ENCODE results near the gene SNCG. TPM values are rescaled to one million over a fixed set of nuclear protein-coding genes. Genes with fewer than 3 reads are reported as not detected.
"Not testable (repeated sequence)": the region's sequence is repeated elsewhere in the genome, so short reads cannot be mapped to it uniquely, and the experiment has no call there.

Gene SNCG
- total RNA-seq, 1 experiment from 2014 or later = 26.7 TPM

- H3K36me3 ChIP-seq (replicated peaks; ENCODE audit: control insufficient read depth, insufficient read depth, low read length); DNase-seq; H3K27me3 ChIP-seq (ENCODE audit: control insufficient read depth, insufficient read depth, low read length); H3K4me3 ChIP-seq (ENCODE audit: insufficient read depth, low read depth, low read length): not testable (repeated sequence)
These were observed 48.7 kb downstream of the SNCG start for GRCh38 chr10:87007124-87007523.

- H3K27me3 ChIP-seq (ENCODE audit: control insufficient read depth, insufficient read depth, low read length); H3K36me3 ChIP-seq (replicated peaks; ENCODE audit: control insufficient read depth, insufficient read depth, low read length); H3K4me3 ChIP-seq (ENCODE audit: insufficient read depth, low read depth, low read length); DNase-seq: not testable (repeated sequence)
These were observed 49.3 kb downstream of the SNCG start for GRCh38 chr10:87007674-87008073.

GRCh38 chr10:87008303-87008702, 49.9 kb downstream of the SNCG start:
- H3K27me3 ChIP-seq (ENCODE audit: control insufficient read depth, insufficient read depth, low read length); DNase-seq; H3K4me3 ChIP-seq (ENCODE audit: insufficient read depth, low read depth, low read length); H3K36me3 ChIP-seq (replicated peaks; ENCODE audit: control insufficient read depth, insufficient read depth, low read length): not testable (repeated sequence)

DNA sequence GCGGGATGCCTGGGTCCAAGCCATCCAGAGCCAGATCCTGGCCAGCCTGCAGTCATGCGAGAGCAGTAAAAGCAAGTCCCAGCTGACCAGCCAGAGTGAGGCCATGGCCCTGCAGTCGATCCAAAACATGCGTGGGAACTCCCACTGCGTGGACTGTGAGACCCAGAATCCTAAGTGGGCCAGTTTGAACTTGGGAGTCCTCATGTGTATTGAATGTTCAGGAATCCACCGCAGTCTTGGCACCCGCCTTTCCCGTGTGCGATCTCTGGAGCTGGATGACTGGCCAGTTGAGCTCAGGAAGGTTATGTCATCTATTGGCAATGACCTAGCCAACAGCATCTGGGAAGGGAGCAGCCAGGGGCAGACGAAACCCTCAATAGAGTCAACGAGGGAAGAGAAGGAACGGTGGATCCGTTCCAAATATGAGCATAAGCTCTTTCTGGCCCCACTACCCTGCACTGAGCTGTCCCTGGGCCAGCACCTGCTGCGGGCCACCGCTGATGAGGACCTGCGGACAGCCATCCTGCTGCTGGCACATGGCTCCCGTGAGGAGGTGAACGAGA, 50.8 kb downstream of the SNCG start:
- not testable (repeated sequence) for H3K4me3 ChIP-seq (ENCODE audit: insufficient read depth, low read depth, low read length); H3K27me3 ChIP-seq (ENCODE audit: control insufficient read depth, insufficient read depth, low read length); DNase-seq; H3K36me3 ChIP-seq (replicated peaks; ENCODE audit: control insufficient read depth, insufficient read depth, low read length)

Other genes with a start within 250 kb of the SNCG start
- 86.5 and 99.3 TPM in 2 replicates for gene BMPR1A, start 202.0 kb upstream of the SNCG start, total RNA-seq (2014; rRNA removed; shearing (Covaris generic))
- 1.7 and 2.7 TPM in 2 replicates for gene MMRN2, start 984 bp upstream of the SNCG start, total RNA-seq (2014; rRNA removed; shearing (Covaris generic))
- gene ADIRF, start 9.9 kb downstream of the SNCG start, total RNA-seq (2014; rRNA removed; shearing (Covaris generic)) = not detected in 2 replicates
- gene FAM25A, start 61.7 kb downstream of the SNCG start, total RNA-seq (2014; rRNA removed; shearing (Covaris generic)) = not detected in 2 replicates
- gene GLUD1, start 136.2 kb downstream of the SNCG start, total RNA-seq (2014; rRNA removed; shearing (Covaris generic)) = 151 and 177 TPM in 2 replicates
- gene SHLD2, start 136.6 kb downstream of the SNCG start, total RNA-seq (2014; rRNA removed; shearing (Covaris generic)) = 31.2 and 35.8 TPM in 2 replicates